WTC11 (cell line): Measurements from ENCODE around the gene CBX7. TPM values are rescaled to one million over a fixed set of nuclear protein-coding genes. Genes with fewer than 3 reads are reported as not detected.

Experiments used
- ATAC-seq: fragments of 200-7000 bp; cut with Tn5 transposase; 2 replicates; pipeline ENCODE4 v1.10.0; 2021; ENCODE audit warnings: mild to moderate bottlenecking, moderate library complexity
- CTCF ChIA-PET: fragments of 300-600 bp; sonication (Branson Sonifier 250); formaldehyde crosslinking; loops from one replicate; lab custom pipeline; 2021; ENCODE audit warnings: antibody characterized with exemption; lab: Charles Lee
- POLR2A ChIA-PET: fragments of 350-600 bp; sonication (Branson Sonifier 250); formaldehyde crosslinking; loops from one replicate; lab custom pipeline; 2021; ENCODE audit warnings: antibody characterized with exemption; lab: Charles Lee
- DNase-seq: peaks from one replicate; pipeline ENCODE4 v3.0.0; 2021; ENCODE audit warnings: low spot score
- H3K27ac Mint-ChIP-seq: 2 replicates; pipeline ENCODE4 v1.8.0; 2021; ENCODE audit warnings: mixed read lengths
- H3K27me3 Mint-ChIP-seq: 2 replicates; pipeline ENCODE4 v1.8.0; 2021; ENCODE audit warnings: low read depth, mild to moderate bottlenecking, moderate library complexity, mixed read lengths
- H3K36me3 Mint-ChIP-seq: 2 replicates; pipeline ENCODE4 v1.8.0; 2021; ENCODE audit warnings: mixed read lengths
- H3K4me1 Mint-ChIP-seq: 2 replicates; pipeline ENCODE4 v1.8.0; 2022; ENCODE audit warnings: mixed read lengths
- H3K4me3 Mint-ChIP-seq: 2 replicates; pipeline ENCODE4 v1.8.0; 2021; ENCODE audit warnings: mild to moderate bottlenecking, moderate library complexity, mixed read lengths
- H3K9me3 Mint-ChIP-seq: 2 replicates; pipeline ENCODE4 v1.8.0; 2021; ENCODE audit warnings: mixed read lengths
- FOXP1 ChIP-seq: sonication (generic); formaldehyde crosslinking; IDR thresholded peaks from 2 replicates; pipeline ENCODE4 v1.8.0; 2022; ENCODE audit warnings: missing genetic modification reagents, mild to moderate bottlenecking, moderate library complexity, borderline replicate concordance
- GTF2I ChIP-seq: fragments of 250-450 bp; sonication (Bioruptor Pico); conservative IDR thresholded peaks from 2 replicates; pipeline ENCODE4 v1.4.0; 2021; ENCODE audit warnings: mild to moderate bottlenecking
- NR2C2 ChIP-seq: sonication (generic); formaldehyde crosslinking; IDR thresholded peaks from 2 replicates; pipeline ENCODE4 v1.8.0; 2022; ENCODE audit warnings: mild to moderate bottlenecking, missing genetic modification reagents
- SP1 ChIP-seq: sonication (generic); formaldehyde crosslinking; conservative IDR thresholded peaks from 2 replicates; pipeline ENCODE4 v1.8.1; 2022; ENCODE audit warnings: missing genetic modification reagents
- ZNF138 ChIP-seq: sonication (generic); formaldehyde crosslinking; conservative IDR thresholded peaks from 2 replicates; pipeline ENCODE4 v1.8.1; 2022; ENCODE audit warnings: mild to moderate bottlenecking, moderate library complexity, missing genetic modification reagents
- total RNA-seq: library from RNA; stranded (reverse); gene quantifications from 3 replicates; pipeline ENCODE4 v1.2.3, GENCODE V29; 2021
- TF ChIP-seq, protein P1 (sequence below): fragments of 250-450 bp; sonication (Bioruptor Pico); IDR thresholded peaks from 2 replicates; pipeline ENCODE4 v1.9.0; 2021; ENCODE audit warnings: mild to moderate bottlenecking
- TF ChIP-seq, protein P2 (sequence below): sonication (generic); formaldehyde crosslinking; IDR thresholded peaks from 2 replicates; pipeline ENCODE4 v1.8.1; 2022; ENCODE audit warnings: low read depth, mild to moderate bottlenecking, moderate library complexity, missing genetic modification reagents, borderline replicate concordance
- TF ChIP-seq, protein P3 (sequence below): sonication (generic); formaldehyde crosslinking; IDR thresholded peaks from 2 replicates; pipeline ENCODE4 v1.8.1; 2022; ENCODE audit warnings: missing genetic modification reagents, borderline replicate concordance
- TF ChIP-seq, protein P4 (sequence below): sonication (generic); formaldehyde crosslinking; IDR thresholded peaks from 2 replicates; pipeline ENCODE4 v1.8.0; 2022; ENCODE audit warnings: mild to moderate bottlenecking, missing genetic modification reagents
- TF ChIP-seq, protein P5 (sequence below): fragments of 250-450 bp; sonication (Bioruptor Pico); IDR thresholded peaks from 2 replicates; pipeline ENCODE4 v1.8.0; 2021; ENCODE audit warnings: mild to moderate bottlenecking
- TF ChIP-seq, protein P6 (sequence below): sonication (generic); formaldehyde crosslinking; IDR thresholded peaks from 2 replicates; pipeline ENCODE4 v1.8.0; 2023; ENCODE audit warnings: missing genetic modification reagents, mild to moderate bottlenecking, borderline replicate concordance
- TF ChIP-seq, protein P7 (sequence below): sonication (generic); formaldehyde crosslinking; IDR thresholded peaks from 2 replicates; pipeline ENCODE4 v1.8.1; 2023; ENCODE audit warnings: mild to moderate bottlenecking, moderate library complexity, missing genetic modification reagents

Gene CBX7
- total RNA-seq, 1 experiment from 2014 or later, result 10.6 TPM

DNA sequence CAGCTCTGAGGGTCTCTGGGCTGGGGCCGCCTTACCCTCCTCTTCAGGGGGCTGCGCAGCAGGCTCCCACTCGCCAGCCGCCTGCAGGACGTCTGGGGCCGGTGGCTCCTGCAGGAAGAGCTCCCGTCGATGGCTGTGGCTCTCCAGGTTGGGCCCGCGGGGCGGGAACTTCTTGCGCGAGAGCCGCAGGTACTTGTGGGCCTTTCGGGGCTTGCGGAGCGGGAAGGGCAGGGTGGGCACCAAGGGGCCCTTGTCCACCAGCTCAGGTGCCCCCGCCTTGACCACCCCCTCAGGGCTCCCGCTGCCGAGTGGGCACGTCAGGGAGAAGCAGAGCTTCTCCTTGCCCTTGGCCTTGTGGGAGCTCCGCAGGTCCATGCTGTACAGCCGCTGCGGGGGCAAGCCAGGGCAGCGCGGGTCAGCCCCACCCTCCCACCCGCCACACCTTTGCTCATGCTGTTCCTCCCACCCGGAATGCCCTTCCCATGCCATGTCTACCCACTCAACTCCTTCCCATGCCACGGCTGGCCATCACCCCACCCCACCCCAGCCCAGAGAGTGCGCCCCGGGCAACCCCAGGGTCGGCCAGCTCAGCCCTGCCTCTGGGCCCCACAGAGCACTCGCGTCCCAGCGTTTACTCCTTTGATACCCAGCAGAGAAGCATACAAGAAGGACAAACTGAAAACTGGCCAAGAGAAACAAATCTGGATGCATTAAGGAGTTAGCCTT is 18.0 kb downstream of the CBX7 start (continued):
- TF ChIP-seq, protein P1, sequence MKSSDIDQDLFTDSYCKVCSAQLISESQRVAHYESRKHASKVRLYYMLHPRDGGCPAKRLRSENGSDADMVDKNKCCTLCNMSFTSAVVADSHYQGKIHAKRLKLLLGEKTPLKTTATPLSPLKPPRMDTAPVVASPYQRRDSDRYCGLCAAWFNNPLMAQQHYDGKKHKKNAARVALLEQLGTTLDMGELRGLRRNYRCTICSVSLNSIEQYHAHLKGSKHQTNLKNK (CRISPR knock-in tag), result no peak
- TF ChIP-seq, protein P2, sequence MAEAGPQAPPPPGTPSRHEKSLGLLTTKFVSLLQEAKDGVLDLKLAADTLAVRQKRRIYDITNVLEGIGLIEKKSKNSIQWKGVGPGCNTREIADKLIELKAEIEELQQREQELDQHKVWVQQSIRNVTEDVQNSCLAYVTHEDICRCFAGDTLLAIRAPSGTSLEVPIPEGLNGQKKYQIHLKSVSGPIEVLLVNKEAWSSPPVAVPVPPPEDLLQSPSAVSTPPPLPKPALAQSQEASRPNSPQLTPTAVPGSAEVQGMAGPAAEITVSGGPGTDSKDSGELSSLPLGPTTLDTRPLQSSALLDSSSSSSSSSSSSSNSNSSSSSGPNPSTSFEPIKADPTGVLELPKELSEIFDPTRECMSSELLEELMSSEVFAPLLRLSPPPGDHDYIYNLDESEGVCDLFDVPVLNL (CRISPR knock-in tag), result no peak
- TF ChIP-seq, protein P3, sequence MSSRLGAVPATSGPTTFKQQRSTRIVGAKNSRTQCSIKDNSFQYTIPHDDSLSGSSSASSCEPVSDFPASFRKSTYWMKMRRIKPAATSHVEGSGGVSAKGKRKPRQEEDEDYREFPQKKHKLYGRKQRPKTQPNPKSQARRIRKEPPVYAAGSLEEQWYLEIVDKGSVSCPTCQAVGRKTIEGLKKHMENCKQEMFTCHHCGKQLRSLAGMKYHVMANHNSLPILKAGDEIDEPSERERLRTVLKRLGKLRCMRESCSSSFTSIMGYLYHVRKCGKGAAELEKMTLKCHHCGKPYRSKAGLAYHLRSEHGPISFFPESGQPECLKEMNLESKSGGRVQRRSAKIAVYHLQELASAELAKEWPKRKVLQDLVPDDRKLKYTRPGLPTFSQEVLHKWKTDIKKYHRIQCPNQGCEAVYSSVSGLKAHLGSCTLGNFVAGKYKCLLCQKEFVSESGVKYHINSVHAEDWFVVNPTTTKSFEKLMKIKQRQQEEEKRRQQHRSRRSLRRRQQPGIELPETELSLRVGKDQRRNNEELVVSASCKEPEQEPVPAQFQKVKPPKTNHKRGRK (CRISPR knock-in tag), result no peak
- TF ChIP-seq, protein P4, sequence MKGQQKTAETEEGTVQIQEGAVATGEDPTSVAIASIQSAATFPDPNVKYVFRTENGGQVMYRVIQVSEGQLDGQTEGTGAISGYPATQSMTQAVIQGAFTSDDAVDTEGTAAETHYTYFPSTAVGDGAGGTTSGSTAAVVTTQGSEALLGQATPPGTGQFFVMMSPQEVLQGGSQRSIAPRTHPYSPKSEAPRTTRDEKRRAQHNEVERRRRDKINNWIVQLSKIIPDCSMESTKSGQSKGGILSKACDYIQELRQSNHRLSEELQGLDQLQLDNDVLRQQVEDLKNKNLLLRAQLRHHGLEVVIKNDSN (CRISPR knock-in tag), result no peak
- TF ChIP-seq, protein P5, sequence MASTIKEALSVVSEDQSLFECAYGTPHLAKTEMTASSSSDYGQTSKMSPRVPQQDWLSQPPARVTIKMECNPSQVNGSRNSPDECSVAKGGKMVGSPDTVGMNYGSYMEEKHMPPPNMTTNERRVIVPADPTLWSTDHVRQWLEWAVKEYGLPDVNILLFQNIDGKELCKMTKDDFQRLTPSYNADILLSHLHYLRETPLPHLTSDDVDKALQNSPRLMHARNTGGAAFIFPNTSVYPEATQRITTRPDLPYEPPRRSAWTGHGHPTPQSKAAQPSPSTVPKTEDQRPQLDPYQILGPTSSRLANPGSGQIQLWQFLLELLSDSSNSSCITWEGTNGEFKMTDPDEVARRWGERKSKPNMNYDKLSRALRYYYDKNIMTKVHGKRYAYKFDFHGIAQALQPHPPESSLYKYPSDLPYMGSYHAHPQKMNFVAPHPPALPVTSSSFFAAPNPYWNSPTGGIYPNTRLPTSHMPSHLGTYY (CRISPR knock-in tag), result no peak
- TF ChIP-seq SP1 (CRISPR knock-in tag), result no peak

DNA sequence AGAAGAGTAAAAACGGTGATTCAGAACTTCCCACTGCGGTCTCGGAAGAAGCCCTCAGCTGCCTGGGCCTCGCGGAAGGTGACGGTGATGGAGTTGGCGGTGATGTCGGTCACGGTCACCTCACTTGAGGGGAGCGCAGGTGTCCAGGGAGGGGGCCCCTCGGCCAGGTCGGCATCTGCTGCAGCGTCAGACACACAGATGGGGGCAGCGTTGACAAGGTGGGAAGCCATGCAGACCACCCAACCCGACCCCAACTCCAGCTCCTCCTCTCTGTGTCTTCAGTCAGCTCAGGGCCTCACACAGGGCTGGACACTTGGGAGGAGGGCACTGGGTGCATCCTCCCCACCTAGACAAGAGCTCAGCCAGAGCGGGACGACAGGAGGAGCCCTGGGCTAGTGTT is 18.6 kb downstream of the CBX7 start:
- no peak for ATAC-seq
- TF ChIP-seq, protein P6, sequence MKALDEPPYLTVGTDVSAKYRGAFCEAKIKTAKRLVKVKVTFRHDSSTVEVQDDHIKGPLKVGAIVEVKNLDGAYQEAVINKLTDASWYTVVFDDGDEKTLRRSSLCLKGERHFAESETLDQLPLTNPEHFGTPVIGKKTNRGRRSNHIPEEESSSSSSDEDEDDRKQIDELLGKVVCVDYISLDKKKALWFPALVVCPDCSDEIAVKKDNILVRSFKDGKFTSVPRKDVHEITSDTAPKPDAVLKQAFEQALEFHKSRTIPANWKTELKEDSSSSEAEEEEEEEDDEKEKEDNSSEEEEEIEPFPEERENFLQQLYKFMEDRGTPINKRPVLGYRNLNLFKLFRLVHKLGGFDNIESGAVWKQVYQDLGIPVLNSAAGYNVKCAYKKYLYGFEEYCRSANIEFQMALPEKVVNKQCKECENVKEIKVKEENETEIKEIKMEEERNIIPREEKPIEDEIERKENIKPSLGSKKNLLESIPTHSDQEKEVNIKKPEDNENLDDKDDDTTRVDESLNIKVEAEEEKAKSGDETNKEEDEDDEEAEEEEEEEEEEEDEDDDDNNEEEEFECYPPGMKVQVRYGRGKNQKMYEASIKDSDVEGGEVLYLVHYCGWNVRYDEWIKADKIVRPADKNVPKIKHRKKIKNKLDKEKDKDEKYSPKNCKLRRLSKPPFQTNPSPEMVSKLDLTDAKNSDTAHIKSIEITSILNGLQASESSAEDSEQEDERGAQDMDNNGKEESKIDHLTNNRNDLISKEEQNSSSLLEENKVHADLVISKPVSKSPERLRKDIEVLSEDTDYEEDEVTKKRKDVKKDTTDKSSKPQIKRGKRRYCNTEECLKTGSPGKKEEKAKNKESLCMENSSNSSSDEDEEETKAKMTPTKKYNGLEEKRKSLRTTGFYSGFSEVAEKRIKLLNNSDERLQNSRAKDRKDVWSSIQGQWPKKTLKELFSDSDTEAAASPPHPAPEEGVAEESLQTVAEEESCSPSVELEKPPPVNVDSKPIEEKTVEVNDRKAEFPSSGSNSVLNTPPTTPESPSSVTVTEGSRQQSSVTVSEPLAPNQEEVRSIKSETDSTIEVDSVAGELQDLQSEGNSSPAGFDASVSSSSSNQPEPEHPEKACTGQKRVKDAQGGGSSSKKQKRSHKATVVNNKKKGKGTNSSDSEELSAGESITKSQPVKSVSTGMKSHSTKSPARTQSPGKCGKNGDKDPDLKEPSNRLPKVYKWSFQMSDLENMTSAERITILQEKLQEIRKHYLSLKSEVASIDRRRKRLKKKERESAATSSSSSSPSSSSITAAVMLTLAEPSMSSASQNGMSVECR (CRISPR knock-in tag), result no peak
- no peak for TF ChIP-seq GTF2I (CRISPR knock-in tag)
- no peak for TF ChIP-seq ZNF138 (CRISPR knock-in tag)
- TF ChIP-seq, protein P7, sequence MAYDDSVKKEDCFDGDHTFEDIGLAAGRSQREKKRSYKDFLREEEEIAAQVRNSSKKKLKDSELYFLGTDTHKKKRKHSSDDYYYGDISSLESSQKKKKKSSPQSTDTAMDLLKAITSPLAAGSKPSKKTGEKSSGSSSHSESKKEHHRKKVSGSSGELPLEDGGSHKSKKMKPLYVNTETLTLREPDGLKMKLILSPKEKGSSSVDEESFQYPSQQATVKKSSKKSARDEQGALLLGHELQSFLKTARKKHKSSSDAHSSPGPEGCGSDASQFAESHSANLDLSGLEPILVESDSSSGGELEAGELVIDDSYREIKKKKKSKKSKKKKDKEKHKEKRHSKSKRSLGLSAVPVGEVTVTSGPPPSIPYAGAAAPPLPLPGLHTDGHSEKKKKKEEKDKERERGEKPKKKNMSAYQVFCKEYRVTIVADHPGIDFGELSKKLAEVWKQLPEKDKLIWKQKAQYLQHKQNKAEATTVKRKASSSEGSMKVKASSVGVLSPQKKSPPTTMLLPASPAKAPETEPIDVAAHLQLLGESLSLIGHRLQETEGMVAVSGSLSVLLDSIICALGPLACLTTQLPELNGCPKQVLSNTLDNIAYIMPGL, result no peak
- no peak for TF ChIP-seq FOXP1 (CRISPR knock-in tag)
- TF ChIP-seq NR2C2 (CRISPR knock-in tag), result no peak
- TF ChIP-seq, all 79 proteins: peak for 0
- POLR2A ChIA-PET, result interaction anchor here (1.1 kb wide), 1 partner anchor 175 kb away, joined by 4 read pairs; no protein-coding TSS in a partner anchor
- H3K4me3 Mint-ChIP-seq, result no peak overlapping the region
- H3K27me3 Mint-ChIP-seq, result no peaks in the 10 kb centered on the region; the same call in 1 of the 2 replicates
- peaks cover 31% of the 10 kb centered on the region for H3K4me1 Mint-ChIP-seq
- H3K9me3 Mint-ChIP-seq, result no peaks in the 10 kb centered on the region
- H3K27ac Mint-ChIP-seq, result no peak overlapping the region
- CTCF ChIA-PET, result interaction anchor here (1.3 to 4.4 kb wide), 10 partner anchors 10 to 264 kb away, joined by 3 to 54 read pairs (median 22); partner anchors contain the start of gene CBX7
- DNase-seq, result no peak
- H3K36me3 Mint-ChIP-seq, result no peaks in the 10 kb centered on the region
